ENCODE results near the gene HOXA9.

Gene HOXA9

DNA sequence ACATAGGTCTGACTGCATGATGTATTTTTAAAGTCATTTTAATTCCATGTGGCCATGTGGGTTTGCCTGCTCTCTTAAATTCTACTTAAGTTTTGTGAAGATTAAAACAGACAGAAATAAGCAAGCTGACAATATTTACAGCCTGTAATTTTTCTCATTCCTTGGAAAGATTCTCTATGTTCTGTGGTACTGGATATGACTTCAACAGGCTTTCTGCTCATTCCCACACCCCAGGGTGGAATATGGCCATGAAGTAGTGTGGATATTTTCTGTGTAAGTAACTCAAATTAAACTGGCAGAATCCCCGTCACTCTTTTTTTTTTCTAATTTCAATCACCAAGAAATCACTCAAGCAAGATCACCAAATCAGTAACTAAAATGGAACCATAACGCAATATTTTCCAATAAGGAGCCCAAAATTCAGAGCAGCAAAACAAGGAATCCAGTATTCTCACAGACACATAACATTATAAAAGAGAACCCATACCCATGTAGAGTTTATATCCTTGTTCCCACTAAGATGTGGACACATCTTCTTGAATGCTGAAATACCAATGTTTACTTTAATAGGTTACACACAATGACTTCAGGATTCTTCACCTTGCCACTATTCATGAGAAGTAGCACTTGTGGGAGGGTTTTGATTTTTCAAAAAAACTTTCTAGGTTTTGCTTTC is 27.6 kb downstream of the HOXA9 start:
- H3K4me3 ChIP-seq (ENCODE audit: low read depth, low read length), result no peak overlapping the region
- DNase-seq (ENCODE audit: low read depth), result no peak
- TF ChIP-seq, protein P1, sequence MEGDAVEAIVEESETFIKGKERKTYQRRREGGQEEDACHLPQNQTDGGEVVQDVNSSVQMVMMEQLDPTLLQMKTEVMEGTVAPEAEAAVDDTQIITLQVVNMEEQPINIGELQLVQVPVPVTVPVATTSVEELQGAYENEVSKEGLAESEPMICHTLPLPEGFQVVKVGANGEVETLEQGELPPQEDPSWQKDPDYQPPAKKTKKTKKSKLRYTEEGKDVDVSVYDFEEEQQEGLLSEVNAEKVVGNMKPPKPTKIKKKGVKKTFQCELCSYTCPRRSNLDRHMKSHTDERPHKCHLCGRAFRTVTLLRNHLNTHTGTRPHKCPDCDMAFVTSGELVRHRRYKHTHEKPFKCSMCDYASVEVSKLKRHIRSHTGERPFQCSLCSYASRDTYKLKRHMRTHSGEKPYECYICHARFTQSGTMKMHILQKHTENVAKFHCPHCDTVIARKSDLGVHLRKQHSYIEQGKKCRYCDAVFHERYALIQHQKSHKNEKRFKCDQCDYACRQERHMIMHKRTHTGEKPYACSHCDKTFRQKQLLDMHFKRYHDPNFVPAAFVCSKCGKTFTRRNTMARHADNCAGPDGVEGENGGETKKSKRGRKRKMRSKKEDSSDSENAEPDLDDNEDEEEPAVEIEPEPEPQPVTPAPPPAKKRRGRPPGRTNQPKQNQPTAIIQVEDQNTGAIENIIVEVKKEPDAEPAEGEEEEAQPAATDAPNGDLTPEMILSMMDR (IDR thresholded peaks at IDR 0.05; ENCODE audit: low read depth, low read length, missing control alignments), result no peak

DNA sequence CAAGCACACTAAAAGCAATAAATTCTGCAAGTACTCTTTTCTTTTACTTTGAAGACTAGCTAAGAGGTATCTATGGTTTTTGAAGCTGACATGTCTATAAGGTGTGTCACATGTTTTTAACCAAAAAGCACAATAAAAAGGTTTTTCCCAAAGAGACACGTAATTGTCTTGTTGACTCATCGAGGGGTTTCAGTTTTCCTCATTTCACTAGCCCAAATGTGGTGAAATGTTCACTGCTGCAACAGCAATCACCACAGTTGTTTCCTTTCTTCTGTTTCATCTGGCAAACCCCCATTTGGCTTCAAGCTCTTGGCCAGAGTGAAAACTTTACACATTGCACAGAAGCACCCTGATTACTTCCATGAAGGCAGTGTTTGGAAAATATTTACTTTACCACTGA is 30.9 kb downstream of the HOXA9 start:
- TF ChIP-seq, protein P1 (IDR thresholded peaks at IDR 0.05; ENCODE audit: low read depth, low read length, missing control alignments), result no peak
- no peak for DNase-seq (ENCODE audit: low read depth)

DNA sequence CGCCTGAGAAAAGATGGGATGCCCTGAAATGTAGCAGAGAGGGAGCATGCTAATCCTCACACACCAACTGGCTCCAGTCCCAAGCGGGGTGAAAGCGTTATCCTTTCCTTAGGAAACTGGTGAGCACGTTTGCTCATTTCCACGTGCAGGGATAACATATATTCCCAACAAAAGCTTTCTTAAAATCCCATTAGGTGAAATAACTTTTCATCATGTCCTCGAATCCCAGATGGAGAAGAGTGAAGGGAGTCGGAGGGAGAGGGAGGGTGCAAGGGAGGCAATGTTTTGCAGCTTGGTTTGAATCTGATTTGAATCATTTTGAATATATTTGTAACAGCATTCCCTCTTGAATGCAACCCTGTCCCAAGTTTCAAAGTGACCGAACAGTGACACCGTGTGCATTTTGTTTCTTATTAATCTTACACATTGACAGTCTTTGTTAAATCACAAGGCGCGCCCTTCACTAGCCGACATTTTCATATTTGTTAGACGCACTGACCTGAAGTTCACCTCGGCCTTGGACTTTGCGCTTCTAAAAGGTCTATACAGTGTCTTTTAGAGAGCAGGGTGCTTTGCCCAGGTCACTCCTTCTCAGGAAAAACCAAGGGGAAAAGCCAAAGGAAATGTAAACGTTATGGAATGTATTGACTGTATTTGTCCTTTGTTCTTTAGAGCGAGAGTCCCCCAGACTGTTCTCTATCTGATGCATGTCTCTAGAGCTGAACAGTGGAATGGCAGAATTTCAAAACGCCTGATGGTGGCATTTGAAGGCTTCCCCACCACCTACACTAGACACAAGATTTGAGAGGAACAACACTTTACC is 31.7 kb downstream of the HOXA9 start:
- TF ChIP-seq, protein P1 (IDR thresholded peaks at IDR 0.05; ENCODE audit: low read depth, low read length, missing control alignments), result no peak
- no peak for DNase-seq (ENCODE audit: low read depth)
- H3K4me3 ChIP-seq (ENCODE audit: low read depth, low read length), result no peak overlapping the region

More for the DNA sequence above, 30.9 kb downstream of the HOXA9 start:
- no peak overlapping the region for H3K4me3 ChIP-seq (ENCODE audit: low read depth, low read length)

DNA sequence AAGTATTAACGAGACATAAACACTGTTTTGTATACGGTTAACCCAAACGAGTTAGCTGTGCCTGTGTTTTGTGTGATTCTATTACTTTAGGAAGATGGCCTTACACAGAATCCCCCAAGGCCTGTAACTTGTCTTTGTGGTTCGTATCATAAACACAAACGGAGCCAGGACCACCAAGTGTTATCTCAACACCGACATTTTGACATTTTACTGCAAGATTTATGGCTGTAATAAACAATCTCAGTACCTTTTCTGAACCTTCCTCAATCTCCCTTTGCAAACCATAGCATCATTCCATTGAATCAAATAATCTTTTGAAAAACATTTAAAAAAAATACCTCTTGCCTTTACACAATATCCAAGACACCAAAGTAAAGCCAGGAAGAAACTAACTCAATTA is 32.4 kb downstream of the HOXA9 start:
- TF ChIP-seq, protein P1 (IDR thresholded peaks at IDR 0.05; ENCODE audit: low read depth, low read length, missing control alignments), result no peak
- DNase-seq (ENCODE audit: low read depth), result no peak
- no peak overlapping the region for H3K4me3 ChIP-seq (ENCODE audit: low read depth, low read length)

DNA sequence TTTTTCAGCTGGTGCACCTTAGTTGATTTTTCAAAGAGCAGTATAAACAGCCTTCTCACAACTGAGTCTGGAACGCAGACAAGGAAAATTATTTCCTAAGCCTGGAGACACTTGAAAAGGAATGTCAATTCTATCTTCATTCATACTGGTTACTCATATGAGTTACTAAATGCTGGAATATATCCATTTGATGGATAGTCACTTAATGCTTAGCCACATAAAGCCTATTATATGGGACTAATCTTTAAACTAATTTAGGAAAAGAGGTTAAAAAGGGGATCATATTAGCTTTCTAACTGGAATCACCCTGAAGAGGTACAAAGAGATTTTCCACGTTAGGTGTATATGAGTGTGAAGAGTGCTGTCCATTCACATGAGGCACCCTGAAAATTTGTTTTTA is 33.1 kb downstream of the HOXA9 start:
- no peak overlapping the region for H3K4me3 ChIP-seq (ENCODE audit: low read depth, low read length)
- TF ChIP-seq, protein P1 (IDR thresholded peaks at IDR 0.05; ENCODE audit: low read depth, low read length, missing control alignments), result no peak
- DNase-seq (ENCODE audit: low read depth), result no peak

- peak overlapping the region; percentile 50 for H3K4me3 ChIP-seq (ENCODE audit: low read depth, low read length)
- TF ChIP-seq, protein P1 (IDR thresholded peaks at IDR 0.05; ENCODE audit: low read depth, low read length, missing control alignments), result no peak
- no peak for DNase-seq (ENCODE audit: low read depth)
These were observed 33.9 kb downstream of the HOXA9 start for GRCh38 chr7:27131390-27131819.
